ENCODE data around the gene FARP1.

GRCh38 chr13:98442391-98443230 lies 299.7 kb downstream of the FARP1 start:
- TF ChIP-seq CTCF (IDR thresholded peaks at IDR 0.05; ENCODE audit: insufficient read depth, low read length, poor library complexity, severe bottlenecking) (no peak), EZH2phosphoT487 (conservative IDR thresholded peaks at IDR 0.05; ENCODE audit: low read length) (no peak)

Measured in SU-DHL-6 (cell line).